ENCODE data around the gene SEL1L.
"Not testable (repeated sequence)": the region's sequence is repeated elsewhere in the genome, so short reads cannot be mapped to it uniquely, and the experiment has no call there.

The SEL1L gene

DNA sequence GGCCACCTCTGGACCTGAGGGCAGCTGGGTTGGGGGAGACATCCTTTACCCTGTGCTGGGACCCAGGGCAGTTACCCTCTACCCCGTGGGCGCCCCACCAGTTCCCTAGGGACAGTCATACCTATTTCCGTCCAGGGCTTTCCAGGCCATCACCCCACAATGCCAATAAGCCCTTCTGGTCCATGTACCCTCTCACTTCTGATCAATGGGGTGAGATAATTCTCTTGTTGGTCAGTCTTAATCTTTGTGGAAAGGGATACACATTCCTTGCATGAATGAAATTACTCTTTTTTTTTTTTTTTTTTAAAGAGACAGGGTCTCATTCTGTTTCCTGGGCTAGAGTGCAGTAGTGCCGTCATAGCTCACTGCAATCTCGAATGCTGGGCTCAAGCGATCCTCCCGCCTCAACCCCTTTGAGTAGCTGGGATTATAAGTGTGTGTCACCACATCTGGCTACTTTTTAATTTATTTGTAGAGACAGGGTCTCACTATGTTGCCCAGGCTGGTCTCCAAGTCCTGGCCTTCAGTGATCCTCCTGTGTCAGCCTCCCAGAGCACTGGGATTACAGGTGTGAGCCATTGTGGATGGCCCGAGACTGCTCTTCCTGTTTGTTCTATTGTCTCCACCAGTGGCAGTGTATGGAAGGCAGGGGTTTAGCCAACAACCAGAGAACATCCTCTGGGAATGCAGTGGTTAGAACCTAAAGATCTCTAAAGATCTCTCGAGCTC lies 87.2 kb downstream of the SEL1L start:
- DNase-seq: no peak

DNA sequence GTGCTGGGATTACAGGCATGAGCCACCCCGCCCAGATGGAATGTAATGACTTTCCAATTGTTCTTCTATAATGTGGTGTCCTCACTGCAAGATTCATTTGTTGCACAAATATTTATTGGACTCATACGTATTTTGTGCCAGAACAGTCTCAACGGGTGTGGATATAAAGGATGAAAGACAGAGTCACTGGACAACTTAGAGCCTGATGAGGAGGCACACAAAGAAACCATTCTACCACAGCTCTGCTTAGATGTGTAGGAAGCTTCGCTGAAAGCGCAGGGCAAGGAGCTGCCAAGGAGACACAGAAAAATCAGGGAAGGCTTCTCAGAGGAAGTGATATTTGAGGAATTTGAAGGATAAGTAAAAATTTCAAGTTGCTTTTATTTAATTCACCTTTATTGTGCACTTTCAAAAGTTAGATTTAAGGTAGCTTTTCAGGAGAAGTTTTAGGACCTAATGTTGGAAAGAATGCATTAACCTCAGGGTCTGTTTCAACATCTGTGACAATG lies 92.0 kb downstream of the SEL1L start:
- DNase-seq: no peak

DNA sequence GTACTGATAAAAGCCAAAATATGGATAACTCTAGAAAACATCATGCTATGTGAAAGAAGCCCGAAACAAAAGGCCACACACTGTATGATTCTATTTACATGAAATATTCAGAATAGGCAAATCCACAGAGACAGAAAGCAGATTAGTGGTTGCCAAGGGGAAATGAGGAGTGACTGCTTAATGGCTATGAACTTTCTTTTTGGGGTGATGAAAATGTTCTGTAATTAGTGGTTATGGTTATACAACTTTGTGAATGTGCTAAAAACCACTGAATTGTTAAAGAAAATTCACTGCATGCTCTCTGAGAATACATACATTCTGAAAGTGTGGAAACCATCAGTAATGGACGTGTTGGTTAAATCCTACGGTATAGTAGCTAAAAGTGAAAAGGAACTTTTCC lies 93.6 kb downstream of the SEL1L start:
- DNase-seq: no peak

DNA sequence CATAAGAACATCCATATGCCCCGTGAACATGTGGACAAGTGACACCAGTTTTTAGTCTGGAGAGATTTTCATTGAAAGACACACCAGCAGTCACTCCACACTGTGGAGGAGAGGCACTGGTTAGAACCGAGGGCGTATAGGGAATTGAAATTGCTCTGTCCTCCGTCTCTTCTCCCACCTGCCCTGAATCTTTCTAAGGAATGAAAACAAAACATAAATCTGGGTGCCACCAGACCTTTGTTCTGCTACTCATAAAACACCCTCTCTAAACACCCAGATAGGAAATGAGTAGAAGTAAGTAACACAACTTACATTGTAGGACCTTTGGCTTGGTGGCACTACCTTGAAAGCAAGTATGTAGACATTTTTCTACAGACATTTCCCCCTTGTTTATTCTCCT lies 96.4 kb downstream of the SEL1L start:
- no peak for DNase-seq

DNA sequence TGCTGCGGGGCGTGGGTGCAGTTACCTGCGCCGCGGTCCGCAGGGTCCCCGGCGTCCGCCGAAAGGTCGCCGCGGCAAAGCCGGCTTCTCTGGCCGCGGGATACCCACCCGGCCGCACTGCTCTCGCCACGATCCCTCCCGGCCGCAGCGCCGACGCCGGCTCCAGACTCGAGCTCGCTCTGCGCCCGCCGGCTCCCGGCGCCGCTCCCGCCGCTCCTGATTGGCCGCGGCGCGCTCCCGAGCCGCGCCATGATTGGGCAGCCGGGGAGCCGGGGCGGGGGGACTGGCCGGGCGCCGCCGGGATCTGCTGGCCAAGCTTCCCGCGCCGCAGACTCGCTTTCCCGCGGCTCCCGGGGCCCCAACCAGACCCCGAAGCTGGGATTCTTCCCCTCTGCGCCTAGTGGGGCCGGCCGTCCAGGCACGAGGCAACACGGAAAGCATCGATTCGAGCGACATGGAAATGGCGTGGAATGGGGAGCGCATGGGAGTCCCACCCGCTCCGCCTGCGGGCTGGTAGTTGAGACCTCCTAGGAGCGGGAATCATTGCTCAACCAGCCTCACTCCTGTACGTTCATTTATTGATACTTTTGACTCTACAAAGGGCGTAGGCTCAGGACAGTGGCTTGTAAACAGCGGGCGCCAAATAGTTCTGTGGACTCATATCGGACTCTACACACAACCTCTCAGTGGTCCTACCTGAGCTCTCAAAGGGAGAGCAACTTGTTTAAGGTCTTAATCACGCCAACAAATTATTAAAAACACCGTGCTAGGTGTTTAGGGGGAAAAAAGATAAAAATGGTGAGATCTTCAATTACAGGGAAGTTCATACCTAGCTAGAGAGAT lies 97.1 kb downstream of the SEL1L start:
- DNase-seq: peak; percentile 80

DNA sequence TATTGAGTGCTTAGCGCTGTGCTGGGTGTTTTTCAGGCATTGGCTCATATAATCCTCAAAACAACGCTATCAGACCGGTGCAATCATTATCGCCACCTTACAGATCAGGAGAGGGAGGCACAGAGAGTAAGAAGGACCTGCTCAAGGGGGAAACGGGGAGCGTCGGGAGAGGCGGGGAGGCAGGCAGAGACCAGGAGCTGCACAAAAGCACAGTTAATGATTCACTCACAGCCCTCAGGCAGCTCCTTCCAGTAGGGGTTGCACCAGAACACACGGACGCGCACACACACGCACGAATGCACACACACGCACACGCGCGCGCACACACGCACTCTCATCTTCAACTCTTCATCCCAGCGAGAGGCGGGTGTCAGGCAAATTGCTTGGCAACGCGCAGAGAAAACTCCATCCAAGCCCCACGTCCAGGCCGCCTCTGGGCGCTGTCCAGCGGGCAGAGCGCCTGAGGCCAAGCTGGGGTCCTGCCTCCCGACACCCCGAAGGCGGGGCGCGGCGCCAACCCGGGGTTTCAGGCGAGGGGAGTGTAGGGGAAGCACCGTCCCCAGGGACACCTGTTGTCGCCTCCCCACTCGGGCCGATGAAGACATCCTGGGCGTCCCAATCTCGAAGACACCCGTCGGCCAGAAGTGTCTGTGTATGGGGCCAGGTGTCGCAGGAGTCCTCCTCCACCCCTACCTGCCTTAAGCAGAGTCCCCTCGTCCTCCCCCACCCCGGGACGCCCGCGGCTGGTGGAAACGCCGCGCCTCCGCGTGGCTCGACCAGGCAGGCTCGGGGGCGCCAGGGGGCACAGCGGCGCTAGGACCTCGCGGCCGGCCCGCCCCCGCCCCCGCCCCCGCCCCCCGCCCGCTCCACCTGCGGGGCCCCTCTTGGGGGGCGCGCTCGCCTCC lies 98.0 kb downstream of the SEL1L start:
- DNase-seq: peak; percentile 3

DNA sequence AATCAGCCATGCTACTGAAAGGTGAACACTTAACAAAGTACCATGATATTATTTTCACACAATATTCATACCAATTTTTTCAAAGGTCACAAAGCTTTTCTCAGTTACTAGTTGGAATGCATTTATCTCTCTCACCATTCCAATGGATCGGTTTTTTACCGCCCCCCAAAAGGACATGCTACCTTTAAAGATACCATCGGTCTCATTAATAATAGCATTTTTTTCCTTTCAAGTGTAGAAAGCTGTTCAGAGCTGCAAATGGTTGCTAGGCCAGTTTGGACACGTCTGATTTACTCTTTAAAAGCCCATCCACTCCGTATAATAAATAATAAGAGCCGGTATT lies 98.6 kb downstream of the SEL1L start:
- no peak for DNase-seq

DNA sequence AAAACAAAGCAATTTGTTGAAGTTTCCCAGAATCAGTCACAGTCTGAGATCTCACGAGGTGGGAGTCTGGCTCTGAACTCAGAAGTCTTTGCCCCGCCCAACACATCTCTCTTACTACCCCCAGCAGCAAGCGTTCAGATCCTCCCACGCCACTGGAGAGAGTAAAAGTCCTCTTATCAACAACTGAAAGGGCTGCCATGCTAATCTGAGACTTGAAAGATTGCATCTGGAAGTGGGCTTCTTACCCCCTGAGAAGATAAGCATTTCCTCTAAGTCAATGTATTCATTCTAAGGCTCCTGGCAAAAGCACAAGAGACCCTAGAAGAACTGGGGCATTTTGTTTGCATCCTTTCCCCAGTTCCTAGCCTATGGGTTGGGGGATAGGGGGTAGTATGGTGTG lies 99.4 kb downstream of the SEL1L start:
- DNase-seq: no peak

DNA sequence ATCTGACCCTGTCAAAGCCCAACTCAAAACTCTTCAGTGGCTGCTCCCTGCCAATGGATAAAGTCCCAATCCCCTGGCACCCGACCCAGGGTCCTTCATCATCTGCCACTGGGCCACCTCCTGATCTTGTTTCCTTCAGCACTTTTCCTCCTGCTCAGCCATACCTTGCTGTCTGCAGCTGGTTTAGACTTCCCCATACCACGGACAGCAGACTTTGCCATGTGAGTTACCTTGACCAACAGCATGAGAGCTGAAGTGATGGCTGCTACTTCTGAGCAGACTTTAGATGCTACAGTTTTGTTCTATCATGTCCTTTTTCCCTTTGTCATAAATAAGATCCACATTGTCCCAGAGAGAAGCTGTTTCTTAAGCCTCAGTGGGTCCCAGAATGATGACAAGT lies 100.3 kb downstream of the SEL1L start:
- DNase-seq: no peak

DNA sequence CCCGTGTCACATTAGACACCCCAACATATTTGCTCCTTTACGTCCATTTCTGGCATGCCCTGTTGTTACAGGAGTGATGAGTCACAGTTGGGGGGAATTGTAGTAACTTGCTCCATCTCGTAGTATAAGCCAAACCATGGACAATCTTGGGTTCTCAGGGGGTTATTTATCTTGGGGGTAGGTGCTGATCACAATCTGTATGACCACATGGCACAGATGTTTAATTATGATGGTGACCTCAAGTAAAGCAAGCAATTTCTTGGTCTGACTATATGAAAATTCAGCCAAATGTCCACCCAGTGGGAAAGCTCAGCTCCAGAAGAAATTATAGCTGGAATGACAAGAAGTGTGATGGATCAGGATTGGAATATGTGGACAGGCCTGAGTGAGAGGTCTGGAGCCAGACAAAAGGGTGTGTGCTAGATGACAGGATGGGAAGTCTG lies 101.4 kb downstream of the SEL1L start:
- DNase-seq: no peak

DNA sequence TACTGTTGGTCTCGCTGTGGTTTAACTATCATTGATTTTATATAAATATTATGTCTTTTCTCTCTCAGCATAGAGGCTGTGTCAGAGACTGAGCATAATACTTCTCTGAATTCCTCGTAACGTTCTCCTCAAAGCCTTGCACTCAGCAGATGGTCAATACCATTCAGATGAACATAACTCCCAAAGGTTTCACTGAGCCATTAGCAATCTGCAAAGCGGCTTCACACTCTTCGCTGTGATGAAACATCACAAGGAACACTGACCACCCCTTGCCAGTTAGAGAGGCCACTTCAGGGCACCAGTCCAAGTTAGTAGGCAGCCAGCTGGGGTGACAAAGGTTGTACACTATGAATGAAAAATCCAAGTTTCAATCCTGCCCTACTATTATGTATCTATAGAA lies 103.4 kb downstream of the SEL1L start:
- DNase-seq: no peak

DNA sequence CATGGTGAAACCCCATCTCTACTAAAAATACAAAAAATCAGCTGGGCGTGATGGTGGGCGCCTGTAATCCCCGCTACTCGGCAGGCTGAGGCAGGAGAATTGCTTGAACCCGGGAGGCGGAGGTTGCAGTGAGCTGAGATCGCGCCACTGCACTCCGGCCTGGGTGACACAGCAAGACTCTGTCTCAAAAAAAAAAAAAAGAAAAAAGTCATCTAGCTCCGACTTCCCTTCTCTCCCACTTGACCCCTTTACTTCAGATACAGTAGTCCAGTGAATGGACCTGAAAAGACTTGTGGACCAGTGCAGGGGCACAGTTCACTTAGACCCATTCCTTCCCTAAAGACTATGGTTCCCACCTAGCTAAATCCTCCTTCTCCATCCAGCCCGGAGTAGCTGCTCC lies 103.9 kb downstream of the SEL1L start:
- DNase-seq: not testable (repeated sequence)

DNA sequence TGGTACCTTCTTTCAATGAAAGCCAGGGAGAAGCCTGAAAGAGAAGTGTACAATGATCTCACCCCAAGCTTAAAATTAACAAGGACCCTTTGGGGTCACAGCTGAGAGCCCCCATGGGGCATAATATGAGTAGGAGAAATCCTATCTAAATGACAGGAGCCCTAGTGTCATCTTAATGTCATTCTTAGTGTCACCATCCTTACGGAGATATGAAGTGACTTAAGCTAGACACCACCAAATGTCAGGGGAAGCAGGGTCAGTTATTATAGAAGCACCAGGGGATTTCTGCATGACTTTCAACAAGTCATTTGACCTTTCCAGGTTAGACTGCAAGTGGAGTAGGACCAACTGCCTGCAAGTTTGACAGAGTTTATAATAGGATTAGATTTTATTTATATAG lies 104.6 kb downstream of the SEL1L start:
- DNase-seq: no peak

DNA sequence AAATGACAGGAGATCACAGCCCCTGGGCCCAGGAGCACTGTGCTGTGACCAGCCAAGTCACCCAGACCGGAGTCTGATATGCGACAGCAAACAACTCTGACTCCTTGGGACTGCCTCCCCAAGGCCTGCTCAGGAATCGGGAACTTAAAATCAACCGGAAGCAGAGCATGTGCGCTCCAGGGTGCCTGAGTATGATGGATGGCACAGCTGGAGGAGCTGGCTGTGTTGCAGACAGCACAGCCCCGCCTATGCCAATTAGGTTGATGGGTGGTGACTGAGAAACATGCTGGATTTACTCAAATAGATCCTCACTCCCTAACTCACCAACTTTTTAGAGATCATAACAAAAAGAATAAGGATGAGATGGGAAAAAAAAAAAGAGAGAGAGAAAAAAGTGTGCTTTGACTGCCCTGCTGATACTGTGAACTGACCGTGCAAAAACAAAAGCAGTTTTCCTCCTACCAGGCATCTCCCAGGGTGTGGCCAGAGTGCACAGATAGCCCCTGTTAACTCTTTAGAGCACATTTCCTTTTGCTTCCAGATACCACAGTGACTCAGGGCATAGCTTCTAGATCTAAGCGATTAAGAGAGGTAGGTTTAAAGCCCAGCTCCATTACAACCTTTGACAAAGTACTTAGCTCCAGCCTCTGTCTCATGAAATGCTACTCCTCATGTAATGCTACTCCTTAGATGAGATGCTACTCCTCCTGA lies 106.2 kb downstream of the SEL1L start:
- no peak for DNase-seq

DNA sequence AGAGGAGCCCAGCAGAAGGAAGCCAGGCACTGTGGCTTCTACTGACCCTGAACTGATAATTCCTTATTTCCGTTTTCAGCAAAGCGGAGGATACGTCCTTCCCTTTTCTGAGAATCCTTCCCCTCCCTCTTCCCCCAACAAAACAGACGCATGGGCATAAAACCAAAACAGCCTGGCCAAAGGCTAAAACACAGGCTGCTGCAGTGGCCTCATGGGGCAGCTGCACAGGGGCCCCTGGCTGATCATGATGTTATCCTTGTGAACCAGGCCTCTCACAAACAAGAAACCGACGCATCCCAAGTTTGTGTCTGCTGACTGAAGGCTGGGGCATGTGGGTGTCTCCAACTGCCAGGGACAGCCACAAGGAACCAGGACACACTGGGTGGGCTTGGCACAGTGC lies 110.1 kb downstream of the SEL1L start:
- DNase-seq: no peak

All from NCI-H774 (cell line).